Diencephalon (tissue), 1 donor: ENCODE data around the gene NKIRAS1. TPM values are rescaled to one million over a fixed set of nuclear protein-coding genes. Genes with fewer than 3 reads are reported as not detected.

Experiments
- total RNA-seq: library from RNA; depleted of rRNA; stranded (reverse); fragments of >200 nt; gene quantifications from one replicate; pipeline ENCODE4 v1.2.3, GENCODE V29; 2014

The NKIRAS1 gene
- total RNA-seq = 51.4 TPM

DNA sequence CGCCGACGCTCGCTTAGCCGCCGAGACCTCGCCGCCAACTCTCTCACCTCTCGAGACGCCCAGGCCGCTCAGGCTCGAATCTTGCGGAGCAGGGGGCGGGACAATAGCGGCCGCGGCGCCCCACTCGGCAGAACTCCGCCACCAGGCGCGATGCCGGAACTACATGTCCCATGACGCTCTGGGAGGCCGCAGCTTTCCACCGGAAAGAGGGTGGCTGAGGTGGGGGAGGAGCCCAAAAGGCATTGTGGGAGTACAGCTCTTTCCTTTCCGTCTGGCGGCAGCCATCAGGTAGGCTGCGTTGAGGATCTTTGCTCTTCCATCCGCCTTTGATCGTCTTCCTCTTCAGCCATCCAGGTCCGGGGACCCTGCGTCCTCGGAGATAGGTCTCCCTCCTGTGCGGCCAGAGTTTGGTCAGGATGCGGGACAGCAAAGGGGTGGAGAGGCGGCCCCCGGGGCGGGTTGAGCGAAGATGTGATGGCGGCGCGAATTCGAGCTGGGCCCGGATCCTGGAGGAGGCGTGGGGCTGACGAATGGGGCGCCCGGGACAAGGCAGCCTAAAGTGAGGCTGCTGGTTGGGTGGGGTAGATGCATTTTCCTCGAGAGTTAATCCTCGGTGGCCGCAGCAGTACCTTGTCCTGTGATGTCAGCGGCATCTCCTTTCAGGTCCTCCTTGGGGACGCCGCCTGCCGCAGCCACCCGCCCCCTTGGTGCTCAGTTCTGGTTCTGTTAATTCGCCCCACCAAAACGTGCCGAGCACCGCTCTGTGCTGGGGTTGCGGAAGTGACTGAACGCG, at the start of gene NKIRAS1, which contains the start of gene RPL15:
Gene NKIRAS1, minus strand, starts transcription at position 105 of the 793 bp plus-strand sequence. CDS start 6,086 bp downstream, outside the sequence.
Gene RPL15, plus strand, starts transcription at position 247 of the 793 bp plus-strand sequence. CDS start 728 bp downstream, outside the sequence.

DNA sequence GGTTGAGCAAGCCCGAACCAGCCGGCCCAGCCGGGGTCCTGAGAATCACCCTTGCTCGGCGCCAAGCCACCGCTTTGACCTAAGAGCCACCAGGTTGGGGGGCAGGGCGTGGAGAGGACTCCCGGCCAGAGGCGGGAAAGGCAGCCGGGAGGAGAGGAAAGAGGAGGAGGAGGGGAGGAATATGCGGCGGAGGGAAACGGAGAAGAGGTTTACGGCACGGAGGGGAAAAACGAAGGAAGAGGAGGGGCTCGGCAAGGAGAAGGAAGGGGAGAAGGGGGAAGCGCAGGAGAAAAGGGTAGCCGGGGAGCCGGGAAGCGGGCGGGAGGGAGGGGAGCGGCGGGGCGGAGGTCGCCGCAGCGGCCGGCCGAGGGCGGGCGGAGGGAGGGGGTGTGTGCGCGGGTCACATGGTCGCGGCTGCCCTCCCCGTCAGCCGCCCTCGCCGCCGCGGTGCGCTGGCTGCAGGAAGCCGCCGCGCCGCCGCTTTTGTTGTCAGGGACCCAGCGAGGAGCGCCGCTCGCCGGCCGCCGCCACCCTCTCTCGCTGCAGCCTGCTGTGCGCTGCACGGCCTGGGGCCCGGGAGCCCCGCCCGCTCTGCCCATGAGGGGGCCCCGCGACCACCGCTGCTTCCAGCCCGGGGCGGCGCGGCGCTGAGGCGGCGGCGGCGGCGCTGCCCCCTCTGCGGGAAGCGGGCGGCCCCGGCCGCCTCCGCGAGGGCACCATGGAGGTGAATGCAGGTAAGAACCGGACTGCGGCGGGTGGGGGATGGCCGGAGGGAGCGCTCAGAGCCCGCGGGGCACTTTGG, 28.3 kb upstream of the NKIRAS1 start, which contains the start of gene NR1D2:
Gene NR1D2, plus strand, starts transcription at position 426 of the 802 bp plus-strand sequence. Its CDS starts 293 bp downstream, at position 719.

Other genes with a start within 250 kb of the NKIRAS1 start
- 94.8 TPM for gene UBE2E1, start 111.0 kb downstream of the NKIRAS1 start, total RNA-seq
- 2,167 TPM for gene RPL15, start 142 bp upstream of the NKIRAS1 start, total RNA-seq
- 51.9 TPM for gene NR1D2, start 28.3 kb upstream of the NKIRAS1 start, total RNA-seq